H1 (cell line): Measurements from ENCODE around the gene CDH26. TPM values are rescaled to one million over a fixed set of nuclear protein-coding genes. Genes with fewer than 3 reads are reported as not detected.

ENCODE experiments used
- CTCF ChIA-PET: fragments of 300-600 bp; sonication (Branson Sonifier 250); formaldehyde crosslinking; loops from one replicate; lab custom pipeline; 2021; ENCODE audit not compliant: partially characterized antibody; lab: Charles Lee
- POLR2A ChIA-PET: fragments of 300-600 bp; sonication (Branson Sonifier 250); formaldehyde crosslinking; loops from one replicate; lab custom pipeline; 2021; ENCODE audit warnings: inconsistent platforms; ENCODE audit not compliant: partially characterized antibody; lab: Charles Lee
- DNase-seq, 2 experiments: peaks; one replicate each; pipeline versions ENCODE4 v3.0.0 to v3.0.0-alpha.2; 2010 to 2022; ENCODE audit warnings: low spot score in 2 of 2, low read depth in 1 of 2, mixed read lengths in 1 of 2
- FAIRE-seq: peaks from 2 replicates; lab custom pipeline; 2011; peaks lifted over from hg19 to GRCh38; lab: Jason Lieb, UNC
- H2AFZ ChIP-seq: 2 replicates; pipeline ENCODE4 v1.8.1; 2012; ENCODE audit warnings: low read length, inconsistent platforms
- H2AK5ac ChIP-seq: 2 replicates; pipeline ENCODE4 v1.6.1; 2013; ENCODE audit warnings: low read depth, low read length
- H2BK120ac ChIP-seq: replicated peaks from 2 replicates; pipeline ENCODE3; 2013; ENCODE audit warnings: low read depth, low read length, inconsistent platforms
- H2BK12ac ChIP-seq: 2 replicates; pipeline ENCODE4 v1.6.1; 2013; ENCODE audit warnings: low read depth, low read length
- H2BK15ac ChIP-seq: 2 replicates; pipeline ENCODE4 v1.6.1; 2013; ENCODE audit warnings: low read length
- H2BK20ac ChIP-seq: 2 replicates; pipeline ENCODE4 v1.6.1; 2013; ENCODE audit warnings: low read length
- H2BK5ac ChIP-seq: 2 replicates; pipeline ENCODE4 v1.6.1; 2013; ENCODE audit warnings: low read depth, low read length
- H3K14ac ChIP-seq: 2 replicates; pipeline ENCODE4 v1.6.1; 2013; ENCODE audit warnings: inconsistent platforms; ENCODE audit not compliant: insufficient read length
- H3K18ac ChIP-seq: 2 replicates; pipeline ENCODE4 v1.6.1; 2013; ENCODE audit warnings: low read length; ENCODE audit errors: extremely low read depth
- H3K23ac ChIP-seq: 2 replicates; pipeline ENCODE4 v1.6.1; 2013; ENCODE audit warnings: inconsistent platforms; ENCODE audit not compliant: insufficient read length
- H3K23me2 ChIP-seq: 2 replicates; pipeline ENCODE4 v1.6.1; 2013; ENCODE audit warnings: low read depth, low read length
- H3K27ac ChIP-seq: 2 replicates; pipeline ENCODE4 v1.6.1; 2011; ENCODE audit warnings: low read depth, low read length, inconsistent platforms
- H3K27me3 ChIP-seq, 4 experiments: replicated peaks in 1 of 4; 1 replicate in 1 of 4; 2 replicates in 3 of 4; pipeline versions ENCODE4 v1.6.1 to v1.8.1; 2011 to 2013; ENCODE audit warnings: low read length in 3 of 4, mild to moderate bottlenecking in 3 of 4, inconsistent platforms in 2 of 4, mixed read lengths in 2 of 4, moderate library complexity in 1 of 4; ENCODE audit not compliant: control insufficient read depth in 3 of 4, insufficient read depth in 3 of 4; ENCODE audit errors: extremely low read depth in 1 of 4
- H3K36me3 ChIP-seq, 4 experiments: 2 replicates each; pipeline versions ENCODE4 v1.6.1 to v1.8.1; 2011 to 2013; ENCODE audit warnings: mild to moderate bottlenecking in 4 of 4, low read length in 3 of 4, moderate library complexity in 2 of 4, control low read depth in 1 of 4, inconsistent platforms in 1 of 4; ENCODE audit not compliant: insufficient read depth in 4 of 4, control insufficient read depth in 2 of 4
- H3K4ac ChIP-seq: replicated peaks from 2 replicates; pipeline ENCODE3; 2013; ENCODE audit warnings: low read length, low read depth, mixed read lengths, inconsistent platforms; ENCODE audit not compliant: insufficient read length
- H3K4me1 ChIP-seq, 4 experiments: replicated peaks in 1 of 4; 1 replicate in 1 of 4; 2 replicates in 3 of 4; pipeline versions ENCODE4 v1.6.1 to v1.8.1; 2011 to 2013; ENCODE audit warnings: low read length in 3 of 4, inconsistent platforms in 2 of 4, mixed read lengths in 1 of 4; ENCODE audit not compliant: insufficient read depth in 4 of 4, control insufficient read depth in 3 of 4
- H3K4me2 ChIP-seq, 2 experiments: 2 replicates each; pipeline versions ENCODE4 v1.6.1 to v1.8.1; 2011 to 2013; ENCODE audit warnings: low read depth in 2 of 2, low read length in 2 of 2, control low read depth in 1 of 2, inconsistent platforms in 1 of 2, mild to moderate bottlenecking in 1 of 2; ENCODE audit not compliant: insufficient read depth in 1 of 2
- H3K4me3 ChIP-seq, 4 experiments: fragments of 200-600, 300-600 bp in 1 of 4; sonication (generic), shearing (Covaris generic), sonication (Bioruptor Twin) in 1 of 4; 2 replicates each; pipeline versions ENCODE4 v1.5.1 to v1.8.1; 2011 to 2016; ENCODE audit warnings: low read length in 4 of 4, low read depth in 3 of 4, control low read depth in 2 of 4, inconsistent platforms in 2 of 4, mild to moderate bottlenecking in 2 of 4, mixed read lengths in 1 of 4, moderate library complexity in 1 of 4; ENCODE audit not compliant: insufficient read depth in 2 of 4; ENCODE audit errors: extremely low read depth in 1 of 4
- H3K56ac ChIP-seq: replicated peaks from 2 replicates; pipeline ENCODE3; 2013; ENCODE audit warnings: low read depth, mild to moderate bottlenecking, mixed read lengths, low read length, inconsistent platforms; ENCODE audit not compliant: insufficient read length
- H3K79me1 ChIP-seq: 2 replicates; pipeline ENCODE4 v1.6.1; 2013; ENCODE audit warnings: low read depth, low read length, control low read depth
- H3K79me2 ChIP-seq, 2 experiments: 2 replicates each; pipeline versions ENCODE4 v1.6.1 to v1.8.1; 2012 to 2013; ENCODE audit warnings: low read length in 2 of 2, mild to moderate bottlenecking in 2 of 2, inconsistent platforms in 1 of 2; ENCODE audit not compliant: insufficient read depth in 2 of 2, control insufficient read depth in 1 of 2
- H3K9ac ChIP-seq, 4 experiments: replicated peaks in 1 of 4; 1 replicate in 1 of 4; 2 replicates in 3 of 4; pipeline versions ENCODE4 v1.6.1 to v1.8.1; 2011 to 2013; ENCODE audit warnings: low read depth in 3 of 4, low read length in 3 of 4, control low read depth in 2 of 4, mild to moderate bottlenecking in 2 of 4, moderate library complexity in 2 of 4, inconsistent platforms in 1 of 4; ENCODE audit errors: extremely low read depth in 1 of 4
- H3K9me3 ChIP-seq, 2 experiments: 2 replicates each; pipeline versions ENCODE4 v1.6.1 to v1.8.1; 2012 to 2013; ENCODE audit warnings: mild to moderate bottlenecking in 2 of 2, moderate library complexity in 2 of 2, control low read depth in 1 of 2, inconsistent platforms in 1 of 2, low read depth in 1 of 2, low read length in 1 of 2, mixed read lengths in 1 of 2; ENCODE audit not compliant: insufficient read depth in 2 of 2
- H4K20me1 ChIP-seq, 2 experiments: replicated peaks in 1 of 2; 2 replicates each; pipeline versions ENCODE3 to v1.8.1; 2011 to 2013; ENCODE audit warnings: inconsistent platforms in 2 of 2, low read length in 2 of 2, mild to moderate bottlenecking in 1 of 2; ENCODE audit not compliant: insufficient read depth in 2 of 2, control insufficient read depth in 1 of 2
- H4K5ac ChIP-seq: 2 replicates; pipeline ENCODE4 v1.6.1; 2013; ENCODE audit warnings: low read length, low read depth, mixed read lengths, inconsistent platforms; ENCODE audit not compliant: insufficient read length
- H4K8ac ChIP-seq: 2 replicates; pipeline ENCODE4 v1.8.0; 2013; ENCODE audit warnings: mild to moderate bottlenecking, moderate library complexity, low read length, inconsistent platforms; ENCODE audit not compliant: insufficient read depth; ENCODE audit errors: extremely low read depth
- H4K91ac ChIP-seq: replicated peaks from 2 replicates; pipeline ENCODE3; 2013; ENCODE audit warnings: low read length, mixed read lengths, inconsistent platforms; ENCODE audit not compliant: insufficient read length
- CTBP2 ChIP-seq: IDR thresholded peaks from 2 replicates; pipeline ENCODE4 v1.7.0; 2011; ENCODE audit warnings: borderline replicate concordance, mild to moderate bottlenecking, moderate library complexity, mixed read lengths, low read length; ENCODE audit not compliant: insufficient read depth, insufficient read length
- CTCF ChIP-seq, 3 experiments: IDR thresholded peaks; 1 replicate in 2 of 3; 2 replicates in 1 of 3; pipeline versions ENCODE4 v1.5.1 to v1.6.1; 2011; ENCODE audit warnings: low read length in 3 of 3, mild to moderate bottlenecking in 3 of 3, inconsistent platforms in 2 of 3, low read depth in 1 of 3, moderate library complexity in 1 of 3; ENCODE audit not compliant: insufficient read depth in 1 of 3; ENCODE audit errors: control extremely low read depth in 1 of 3
- E2F6 ChIP-seq: IDR thresholded peaks from 2 replicates; pipeline ENCODE4 v1.6.1; 2012; ENCODE audit warnings: inconsistent platforms
- EP300 ChIP-seq, 2 experiments: IDR thresholded peaks; 1 replicate in 1 of 2; 2 replicates in 1 of 2; pipeline ENCODE4 v1.6.1; 2011 to 2012; ENCODE audit warnings: low read depth in 2 of 2, low read length in 2 of 2, mild to moderate bottlenecking in 2 of 2, borderline replicate concordance in 1 of 2, inconsistent platforms in 1 of 2, moderate library complexity in 1 of 2
- KDM4A ChIP-seq: IDR thresholded peaks from one replicate; pipeline ENCODE4 v1.7.1; 2012; ENCODE audit warnings: low read depth, mild to moderate bottlenecking, moderate library complexity, low read length, inconsistent platforms; ENCODE audit not compliant: severe bottlenecking
- KDM5A ChIP-seq: fragments of 200-600 bp; IDR thresholded peaks from 2 replicates; pipeline ENCODE4 v1.7.1; 2012; ENCODE audit warnings: mild to moderate bottlenecking, low read length, inconsistent platforms, mixed read lengths
- MAFK ChIP-seq: IDR thresholded peaks from 2 replicates; pipeline ENCODE4 v1.6.1; 2012; ENCODE audit warnings: low read depth, mild to moderate bottlenecking, improper control_type of control experiment, low read length
- RFX5 ChIP-seq: IDR thresholded peaks from 2 replicates; pipeline ENCODE4 v1.6.1; 2011; ENCODE audit warnings: low read depth, low read length, improper control_type of control experiment, borderline replicate concordance
- TAF1 ChIP-seq: IDR thresholded peaks from 2 replicates; pipeline ENCODE4 v1.6.1; 2011; ENCODE audit warnings: mild to moderate bottlenecking, low read depth, low read length
- TEAD4 ChIP-seq: IDR thresholded peaks from 2 replicates; pipeline ENCODE4 v1.6.1; 2012; ENCODE audit warnings: low read depth, low read length, inconsistent platforms, mixed read lengths
- ZNF274 ChIP-seq: IDR thresholded peaks from 2 replicates; pipeline ENCODE4 v1.7.0; 2012; ENCODE audit warnings: low read length, borderline replicate concordance; ENCODE audit errors: extremely low read depth
- WGBS, 2 experiments: shearing (Covaris generic) in 1 of 2; methylation state at CpG; one replicate each; pipeline versions ENCODE4 v1.1.6 to v1.1.7; 2013 to 2015; ENCODE audit warnings: low lambda C conversion rate in 2 of 2, mixed read lengths in 2 of 2, inconsistent platforms in 1 of 2, low coverage in 1 of 2, missing lambda C conversion rate in 1 of 2; ENCODE audit not compliant: insufficient replicate concordance in 2 of 2, insufficient coverage in 1 of 2, insufficient read length in 1 of 2; ENCODE audit errors: extremely low coverage in 1 of 2, missing lambda C conversion rate in 1 of 2; 5-methylcytosine and 5-hydroxymethylcytosine counted together
- polyA plus RNA-seq, 7 experiments: library from polyadenylated mRNA; depleted of rRNA in 3 of 7; stranded (reverse) in 5 of 7; unstranded in 2 of 7; fragments of >200 nt in 5 of 7; fragments of 200-250 nt in 2 of 7; gene quantifications; 1 replicate in 5 of 7; 2 replicates in 1 of 7; 4 replicates in 1 of 7; pipeline versions ENCODE4 v1.2.1 to v1.2.3, GENCODE V29; 2011 to 2013; ENCODE audit warnings: missing spikeins in 2 of 7, mixed read lengths in 2 of 7
- total RNA-seq: library from RNA; stranded (reverse); fragmentation: NEBNext Ultra II Directional; extraction: Animal tissue kit (Norgen Biotek cat#: 25700); gene quantifications from 2 replicates; pipeline ENCODE4 v1.2.1, GENCODE V29; 2021

The CDH26 gene
- total and polyA plus RNA-seq, 2 of the 8 experiments (the other 6 are each of a cell fraction or from before 2014, with no cell fraction given): 1.5 to 1.7 TPM

GRCh38 chr20:60003776-60004175 lies 45.6 kb downstream of the CDH26 start:
- Histone ChIP-seq H4K91ac (no peak overlapping the region), H4K5ac (no peak overlapping the region), H3K9me3 (no peaks in the 10 kb centered on the region), H2AFZ (no peak overlapping the region), H3K4me3 (no peak overlapping the region), H3K9ac (no peak overlapping the region), H3K79me1 (no peaks in the 10 kb centered on the region), H2BK15ac (no peak overlapping the region), H3K23me2 (no peaks in the 10 kb centered on the region), H2AK5ac (no peak overlapping the region), H3K18ac (no peak overlapping the region), H3K4me1 (no peaks in the 10 kb centered on the region), H3K79me2 (no peaks in the 10 kb centered on the region), H3K56ac (no peak overlapping the region), H2BK20ac (no peak overlapping the region), H3K14ac (no peak overlapping the region), H3K27me3 (no peaks in the 10 kb centered on the region), H2BK12ac (no peak overlapping the region), H3K4ac (no peak overlapping the region), H4K20me1 (no peaks in the 10 kb centered on the region), H3K23ac (no peak overlapping the region), H2BK120ac (no peak overlapping the region), H4K8ac (no peak overlapping the region), H2BK5ac (no peak overlapping the region), H3K27ac (no peak overlapping the region), H3K4me2 (no peak overlapping the region), H3K36me3 (no peaks in the 10 kb centered on the region)
- POLR2A ChIA-PET: no interaction called here
- 95% methylated on average over 4 of the region's 4 CpGs; no CpG with 5 or more reads in 1 of the 2 experiments for WGBS, 2 experiments
- FAIRE-seq (no peak), DNase-seq (no peak)
- CTCF ChIA-PET: interaction anchor here (1.2 to 1.4 kb wide), 2 partner anchors 10 to 49 kb away, joined by 3 to 5 read pairs; no protein-coding TSS in a partner anchor
- TF ChIP-seq MAFK (no peak), EP300 (IDR thresholded peaks at IDR 0.05; ENCODE audit: borderline replicate concordance in 1 of 2, low read depth in 2 of 2, low read length in 2 of 2) (no peak), RFX5 (no peak), CTCF (IDR thresholded peaks at IDR 0.05; ENCODE audit: control extremely low read depth in 1 of 3, insufficient read depth in 1 of 3, low read depth in 1 of 3, low read length in 3 of 3) (no peak), E2F6 (no peak), KDM4A (no peak), ZNF274 (no peak), KDM5A (no peak), CTBP2 (no peak), TAF1 (no peak), TEAD4 (no peak)
